Suppressor macrophage treated with lipopolysaccharide for 1 hour (primary cell): ENCODE measurements around the gene PPEF2.
A peak's percentile ranks its signal among the peaks of the same experiment; 100 is the strongest.

Experiments
- DNase-seq, 3 donors: peaks; one replicate each; pipeline ENCODE4 v3.0.0-alpha.2; 2020 to 2022

Gene PPEF2

GRCh38 chr4:75831856-75832405 lies 70.3 kb downstream of the PPEF2 start:
- peak; percentile 54 to 63 (median 54) for DNase-seq

GRCh38 chr4:75830906-75831305 lies 71.3 kb downstream of the PPEF2 start:
- no peak for DNase-seq

- DNase-seq: no peak
Observed at GRCh38 chr4:75823812-75824211, 78.4 kb downstream of the PPEF2 start.

GRCh38 chr4:75822416-75822815 lies 79.8 kb downstream of the PPEF2 start:
- DNase-seq: peak; percentile 43 to 54 (median 46)

GRCh38 chr4:75821966-75822365 lies 80.3 kb downstream of the PPEF2 start:
- no peak for DNase-seq

GRCh38 chr4:75821216-75821615 lies 81.0 kb downstream of the PPEF2 start:
- no peak for DNase-seq

GRCh38 chr4:75820676-75821075 lies 81.6 kb downstream of the PPEF2 start:
- DNase-seq: no peak

- DNase-seq: no peak
Observed at GRCh38 chr4:75820197-75820596, 82.1 kb downstream of the PPEF2 start.

- DNase-seq: no peak
Observed at GRCh38 chr4:75819121-75819520, 83.1 kb downstream of the PPEF2 start.

GRCh38 chr4:75817901-75818300 lies 84.4 kb downstream of the PPEF2 start:
- DNase-seq: no peak
